AG04450 (cell line): Measurements from ENCODE around the gene MAGEF1. TPM values are rescaled to one million over a fixed set of nuclear protein-coding genes. Genes with fewer than 3 reads are reported as not detected.

Experiments used
- CTCF ChIA-PET: fragments of 300-600, 350-600 bp; formaldehyde crosslinking; extraction: SDS; loops from one replicate; lab custom pipeline; 2022; ENCODE audit warnings: antibody characterized with exemption, inconsistent platforms; lab: Charles Lee
- POLR2A ChIA-PET: fragments of 350-600 bp; formaldehyde crosslinking; extraction: SDS; loops from one replicate; lab custom pipeline; 2021; ENCODE audit warnings: antibody characterized with exemption, inconsistent platforms; lab: Yijun Ruan, JAX
- DNase-seq: peaks from one replicate; pipeline ENCODE4 v3.0.0-alpha.2; 2011; ENCODE audit warnings: low read depth, low spot score
- H3K27ac ChIP-seq: one replicate; pipeline ENCODE4 v1.5.1; 2012; ENCODE audit warnings: low read depth, low read length, control low read depth
- H3K27me3 ChIP-seq: one replicate; pipeline ENCODE4 v1.6.0; 2012; ENCODE audit warnings: low read length; ENCODE audit not compliant: control insufficient read depth, insufficient read depth
- H3K4me3 ChIP-seq: 2 replicates; pipeline ENCODE4 v1.5.1; 2011; ENCODE audit warnings: mild to moderate bottlenecking, low read depth, low read length, control low read depth
- H3K9me3 ChIP-seq: 2 replicates; pipeline ENCODE4 v1.5.1; 2012; ENCODE audit warnings: low read length; ENCODE audit not compliant: control insufficient read depth, insufficient read depth
- CTCF ChIP-seq: IDR thresholded peaks from 2 replicates; pipeline ENCODE4 v1.5.1; 2011; ENCODE audit warnings: low read depth, low read length, control low read depth, inconsistent platforms
- polyA plus RNA-seq: library from polyadenylated mRNA; depleted of rRNA; stranded (reverse); fragments of >200 nt; gene quantifications from 2 replicates; pipeline ENCODE4 v1.2.3, GENCODE V29; 2011

Gene MAGEF1
- polyA plus RNA-seq, 1 experiment = 23.4 TPM

- CTCF ChIA-PET = interaction anchor here (0.6 to 1.1 kb wide), 3 partner anchors 20 to 54 kb away, joined by 3 read pairs; partner anchors contain the start of gene VPS8
Observed at GRCh38 chr3:184758056-184758455, 46.2 kb upstream of the MAGEF1 start.

GRCh38 chr3:184757022-184757651 is 45.3 kb upstream of the MAGEF1 start:
- TF ChIP-seq CTCF = no peak
- Histone ChIP-seq H3K9me3 (no peaks in the 10 kb centered on the region), H3K27ac (peak overlapping the region; percentile 97), H3K27me3 (no peaks in the 10 kb centered on the region), H3K4me3 (peak overlapping the region; percentile 38)
- peak; percentile 95 for DNase-seq
- POLR2A ChIA-PET = interaction anchor here (0.9 to 2.2 kb wide), 10 partner anchors 9 to 196 kb away, joined by 3 to 15 read pairs (median 4); partner anchors contain the start of gene EPHB3
- CTCF ChIA-PET = interaction anchor here (0.6 to 2.0 kb wide), 5 partner anchors 21 to 46 kb away, joined by 3 to 7 read pairs (median 4); no protein-coding TSS in a partner anchor

More at GRCh38 chr3:184758056-184758455, 46.2 kb upstream of the MAGEF1 start:
- no peak overlapping the region for H3K27ac ChIP-seq
- no peak for DNase-seq
- no peaks in the 10 kb centered on the region for H3K27me3 ChIP-seq
- no peak overlapping the region for H3K4me3 ChIP-seq
- H3K9me3 ChIP-seq = no peaks in the 10 kb centered on the region
- POLR2A ChIA-PET = interaction anchor here (1.2 to 1.7 kb wide), 3 partner anchors 69 to 197 kb away, joined by 3 to 15 read pairs (median 12); partner anchors contain the start of gene EPHB3
- no peak for TF ChIP-seq CTCF

- no peak for TF ChIP-seq CTCF
- H3K27ac ChIP-seq = peak overlapping the region; percentile 97
- no peaks in the 10 kb centered on the region for H3K9me3 ChIP-seq
- CTCF ChIA-PET = interaction anchor here (0.6 to 2.0 kb wide), 6 partner anchors 22 to 385 kb away, joined by 4 to 7 read pairs (median 4); no protein-coding TSS in a partner anchor
- peak overlapping the region; percentile 38 for H3K4me3 ChIP-seq
- DNase-seq = no peak
- no peaks in the 10 kb centered on the region for H3K27me3 ChIP-seq
- POLR2A ChIA-PET = interaction anchor here (0.9 to 2.2 kb wide), 10 partner anchors 10 to 195 kb away, joined by 3 to 15 read pairs (median 4); partner anchors contain the start of gene EPHB3
Observed at GRCh38 chr3:184756151-184757021, 44.5 kb upstream of the MAGEF1 start.

GRCh38 chr3:184755315-184755731 is 43.5 kb upstream of the MAGEF1 start:
- no peak for TF ChIP-seq CTCF
- ChIA-PET POLR2A (interaction anchor here (2.2 kb wide), 1 partner anchor 11 kb away, joined by 10 read pairs; no protein-coding TSS in a partner anchor), CTCF (interaction anchor here (1.2 to 1.3 kb wide), 2 partner anchors 23 to 384 kb away, joined by 4 read pairs; no protein-coding TSS in a partner anchor)

More at GRCh38 chr3:184755315-184755731, 43.5 kb upstream of the MAGEF1 start:
- DNase-seq = no peak
- H3K4me3 ChIP-seq = no peak overlapping the region
- no peaks in the 10 kb centered on the region for H3K9me3 ChIP-seq
- H3K27me3 ChIP-seq = peaks cover 5% of the 10 kb centered on the region
- H3K27ac ChIP-seq = no peak overlapping the region
